GM18508 (cell line): ENCODE data around the gene NCOA5.
"Not testable (repeated sequence)": the region's sequence is repeated elsewhere in the genome, so short reads cannot be mapped to it uniquely, and the experiment has no call there.

Source experiments
- ATAC-seq: cut with Tn5 transposase; IDR thresholded peaks from one replicate; pipeline ENCODE4 v1.9.1; 2021; ENCODE audit warnings: moderate number of reproducible peaks; ENCODE audit not compliant: insufficient read depth, unreplicated experiment

NCOA5 gene

DNA sequence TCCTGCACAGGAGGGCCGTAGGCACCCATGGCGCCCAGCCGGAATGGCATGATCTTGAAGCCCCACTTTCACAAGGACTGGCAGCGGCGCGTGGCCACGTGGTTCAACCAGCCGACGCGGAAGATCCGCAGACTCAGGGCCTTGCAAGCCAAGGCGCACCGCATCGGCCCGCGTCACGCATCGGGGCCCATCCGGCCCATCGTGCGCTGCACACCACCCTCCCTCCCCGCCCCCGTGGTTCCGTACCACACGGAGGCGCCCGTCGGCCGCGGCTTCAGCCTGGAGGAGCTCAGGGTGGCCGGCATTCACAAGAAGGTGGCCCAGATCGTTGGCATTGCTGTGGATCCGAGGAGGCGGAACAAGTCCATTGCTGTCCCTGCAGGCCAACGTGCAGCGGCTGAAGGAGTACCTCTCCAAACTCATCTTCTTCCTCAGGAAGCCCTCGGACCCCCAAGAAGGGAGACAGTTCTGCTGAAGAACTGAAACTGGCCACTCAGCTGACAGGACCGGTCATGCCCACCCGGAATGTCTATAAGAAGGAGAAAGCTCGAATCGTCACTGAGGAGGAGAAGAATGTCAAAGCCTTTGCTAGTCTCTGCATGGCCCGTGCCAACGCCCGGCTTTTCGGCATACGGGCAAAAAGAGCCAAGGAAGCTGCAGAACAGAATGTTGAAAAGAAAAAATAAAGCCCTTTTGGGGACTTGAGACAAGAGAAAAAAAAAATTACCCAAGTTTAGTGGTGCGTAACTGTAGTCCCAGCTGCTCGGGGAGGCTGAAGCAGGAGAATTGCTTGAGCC, 9.9 kb upstream of the NCOA5 start:
- no peak for ATAC-seq

DNA sequence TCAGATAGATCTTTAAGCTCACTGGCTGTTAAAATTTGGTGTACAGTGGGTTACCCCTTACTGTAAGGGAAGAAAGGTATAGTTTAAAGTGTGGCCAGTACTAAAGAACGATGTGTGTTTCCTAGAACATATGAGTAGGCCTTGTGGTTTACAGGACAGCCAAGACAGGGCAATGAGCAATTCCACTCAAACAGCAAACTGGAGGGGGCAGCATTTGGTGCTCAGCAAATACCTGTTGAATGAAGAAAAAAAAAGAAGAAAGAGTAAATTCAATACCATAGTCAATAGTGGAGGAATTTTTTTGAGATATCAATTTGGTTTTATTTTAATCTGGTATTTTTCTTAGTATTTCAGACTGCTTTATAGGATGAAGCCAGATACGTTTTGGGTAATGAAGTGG, 3.8 kb upstream of the NCOA5 start:
- ATAC-seq = no peak

DNA sequence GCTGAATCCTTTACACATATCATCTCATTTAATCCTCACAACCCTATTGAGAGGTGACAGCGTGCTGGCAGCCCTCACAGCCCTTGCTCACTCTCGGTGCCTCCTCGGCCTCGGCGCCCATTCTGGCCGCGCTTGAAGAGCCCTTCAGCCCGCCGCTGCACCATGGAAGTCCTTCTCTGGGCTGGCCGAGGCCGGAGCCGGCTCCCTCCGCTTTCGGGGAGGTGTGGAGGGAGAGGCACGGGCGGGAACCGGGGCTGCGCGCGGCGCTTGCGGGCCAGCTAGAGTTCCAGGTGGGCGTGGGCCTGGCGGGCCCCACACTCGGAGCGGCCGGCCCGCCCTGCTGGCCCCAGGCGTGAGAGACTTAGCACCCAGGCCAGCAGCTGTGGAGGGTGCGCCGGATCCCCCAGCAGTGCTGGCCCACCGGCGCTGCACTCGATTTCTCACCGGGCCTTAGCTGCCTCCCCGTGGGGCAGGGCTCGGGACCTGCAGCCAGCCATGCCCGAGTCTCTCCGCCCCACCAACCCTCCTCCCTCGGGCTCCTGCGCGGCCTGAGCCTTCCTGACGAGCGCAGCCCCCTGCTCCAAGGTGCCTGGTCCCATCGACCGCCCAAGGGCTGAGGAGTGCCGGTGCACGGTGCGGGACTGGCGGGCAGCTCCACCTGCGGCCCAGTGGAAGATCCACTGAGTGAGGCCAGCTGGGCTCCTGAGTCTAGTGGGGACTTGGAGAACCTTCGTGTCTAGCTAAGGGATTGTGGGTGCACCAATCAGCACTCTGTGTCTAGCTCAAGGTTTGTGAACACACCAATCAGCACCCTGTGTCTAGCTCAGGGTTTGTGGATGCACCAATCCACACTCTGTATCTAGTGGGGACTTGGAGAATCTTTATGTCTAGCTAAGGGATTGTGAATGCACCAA, 2.1 kb upstream of the NCOA5 start:
- ATAC-seq = not testable (repeated sequence)

DNA sequence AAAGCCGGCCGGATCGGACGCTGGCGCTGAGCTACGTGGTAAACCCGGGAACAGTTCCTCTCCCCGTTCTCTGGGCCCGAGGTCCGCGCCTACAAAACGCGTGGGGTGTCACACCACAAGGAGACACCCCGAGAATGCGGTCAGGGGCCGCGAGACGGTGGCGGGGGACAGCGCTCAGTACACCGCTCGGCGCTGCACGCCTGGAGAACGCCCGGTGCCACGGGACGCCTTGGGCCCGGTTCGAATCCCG, 670 bp downstream of the NCOA5 start:
- no peak for ATAC-seq

DNA sequence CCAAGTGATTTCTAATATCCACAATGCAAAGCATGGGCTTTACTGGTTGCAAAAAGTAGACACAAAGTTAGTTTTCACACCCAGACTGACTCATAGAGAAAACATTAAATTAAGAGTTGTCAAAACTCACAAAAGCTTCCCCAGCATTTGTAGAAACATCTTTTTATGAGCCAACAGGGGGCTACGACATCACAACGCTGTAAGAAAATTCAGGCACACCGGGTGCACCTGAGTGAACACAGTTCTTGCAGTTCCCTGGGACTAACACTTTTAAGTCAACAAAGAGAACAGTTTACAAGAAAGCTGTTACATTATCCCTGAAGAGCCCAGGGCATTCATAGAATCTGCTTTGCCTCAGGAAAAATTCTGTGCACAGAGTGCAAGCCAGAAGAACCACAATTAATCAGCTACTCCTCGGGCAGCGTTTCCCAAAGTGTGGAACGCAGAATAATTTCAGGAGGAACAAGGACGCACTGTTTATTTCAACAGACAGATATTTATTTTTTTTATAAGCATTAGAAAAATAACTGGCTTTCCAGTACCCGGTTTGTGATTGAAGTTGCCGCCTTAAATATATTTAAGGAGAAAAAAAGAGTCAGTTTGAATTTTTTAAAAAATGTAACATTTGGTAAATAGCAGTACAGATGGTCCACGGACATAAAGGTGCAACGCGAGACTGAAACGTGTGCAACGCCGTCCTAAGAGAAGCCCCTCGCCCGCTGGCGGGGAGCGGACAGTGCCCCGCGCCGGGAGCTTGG, 1.2 kb downstream of the NCOA5 start:
- no peak for ATAC-seq

DNA sequence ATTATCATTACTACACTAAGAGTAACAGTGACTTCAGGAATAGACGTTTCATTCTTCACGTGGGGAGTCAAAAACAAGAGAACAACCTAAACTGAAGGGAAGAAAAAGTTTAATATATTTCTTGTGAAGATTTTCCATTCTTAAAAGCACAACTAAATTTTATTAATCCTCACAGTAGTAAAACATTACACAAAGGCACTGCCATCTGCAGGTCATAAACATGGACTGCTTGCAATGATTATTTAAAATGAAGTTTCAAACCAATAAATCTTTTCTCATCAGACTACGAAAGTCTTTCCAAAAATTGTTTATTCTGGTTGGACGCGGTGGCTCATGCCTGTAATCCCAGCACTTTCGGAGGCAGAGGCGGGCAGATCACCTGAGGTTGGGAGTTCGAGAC, 2.6 kb downstream of the NCOA5 start:
- ATAC-seq = no peak

DNA sequence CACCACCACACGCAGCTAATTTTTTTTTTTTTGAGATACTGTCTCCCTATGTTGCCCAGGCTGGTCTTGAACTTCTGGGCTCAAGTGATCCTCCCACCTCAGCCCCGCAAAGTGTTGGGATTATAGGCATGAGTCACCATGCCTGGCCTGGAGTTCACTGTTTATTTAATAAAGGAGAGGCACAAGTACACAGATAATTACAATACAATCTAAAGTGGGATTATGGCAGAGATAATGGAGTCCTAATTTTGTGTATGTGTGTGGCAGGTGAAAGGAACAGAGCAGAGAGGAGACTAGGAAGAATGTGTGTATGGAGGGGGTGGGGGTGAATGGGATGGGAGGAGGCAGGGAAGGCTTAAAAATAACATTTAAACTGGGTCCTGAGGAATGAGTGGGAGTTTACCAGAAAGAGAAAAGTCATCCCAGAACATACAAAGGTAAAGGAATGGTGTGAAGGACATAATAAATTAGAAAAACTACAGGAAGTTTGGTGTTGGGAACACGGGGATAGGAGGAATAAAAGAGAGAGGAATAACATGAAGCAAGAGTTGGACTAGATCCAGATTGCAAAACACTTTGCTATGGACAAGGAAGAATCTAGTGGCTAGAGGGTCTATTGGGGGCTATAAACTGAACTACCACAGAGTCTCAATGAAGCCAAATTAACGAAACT, 4.4 kb downstream of the NCOA5 start:
- ATAC-seq = no peak

DNA sequence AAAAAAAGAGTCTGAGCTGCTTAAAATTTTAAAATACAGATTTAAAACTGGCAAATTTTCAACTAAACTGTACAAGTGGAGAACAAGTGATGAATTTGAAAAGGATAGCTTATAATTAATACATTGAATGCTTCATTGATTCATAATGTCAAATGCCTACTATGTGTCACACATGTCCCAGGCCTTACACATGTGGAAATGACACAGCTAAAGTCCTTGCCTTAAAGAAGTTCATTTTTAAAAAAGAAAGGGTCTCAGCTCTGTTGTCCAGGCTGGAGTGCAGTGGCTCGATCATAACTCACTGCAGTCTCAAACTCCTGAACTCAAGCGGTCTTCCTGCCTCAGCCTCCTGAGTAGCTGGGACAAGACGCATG, 5.0 kb downstream of the NCOA5 start:
- ATAC-seq = no peak

DNA sequence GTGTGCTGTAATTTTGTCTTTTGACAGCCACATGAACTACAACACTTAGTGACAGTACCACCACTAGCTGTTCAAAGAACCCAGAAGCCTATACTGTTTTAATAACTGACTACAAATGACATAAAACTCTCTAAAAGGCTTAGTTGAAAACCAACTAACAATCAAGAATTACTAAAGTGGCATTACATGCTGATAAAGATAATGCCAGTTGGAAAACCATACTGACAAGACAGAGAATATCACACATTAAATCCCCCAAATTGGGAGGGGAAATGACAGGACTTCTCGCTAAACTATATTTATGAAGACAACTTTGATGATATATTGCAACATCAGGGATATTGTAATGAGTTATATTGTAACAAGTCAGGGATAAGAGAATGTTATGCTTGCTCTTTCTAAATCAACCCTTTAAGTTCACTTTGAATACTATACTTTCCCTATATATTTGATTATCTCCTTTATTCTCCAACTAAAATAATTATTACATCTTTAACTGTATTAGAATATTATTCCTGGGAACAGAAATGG, 6.2 kb downstream of the NCOA5 start:
- ATAC-seq = no peak

DNA sequence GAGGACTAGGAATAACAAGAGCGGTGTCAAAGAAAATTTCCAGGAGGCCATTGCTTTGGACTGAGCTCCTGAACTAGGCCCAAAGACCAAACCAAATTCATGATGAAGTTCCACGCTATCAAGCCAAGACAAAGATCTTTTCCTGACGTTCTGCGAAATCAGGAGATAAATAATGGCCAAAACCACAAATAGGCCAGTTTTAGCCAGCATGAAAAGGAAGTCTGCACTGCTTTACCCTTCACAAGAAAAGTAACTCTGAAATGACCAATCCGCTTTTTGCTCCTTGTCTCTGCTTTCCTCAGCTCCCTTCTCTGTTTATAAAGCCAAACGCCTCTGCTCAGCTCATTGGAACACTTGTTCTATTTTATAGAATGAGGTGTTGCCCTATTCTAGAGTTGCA, 6.7 kb downstream of the NCOA5 start:
- no peak for ATAC-seq

DNA sequence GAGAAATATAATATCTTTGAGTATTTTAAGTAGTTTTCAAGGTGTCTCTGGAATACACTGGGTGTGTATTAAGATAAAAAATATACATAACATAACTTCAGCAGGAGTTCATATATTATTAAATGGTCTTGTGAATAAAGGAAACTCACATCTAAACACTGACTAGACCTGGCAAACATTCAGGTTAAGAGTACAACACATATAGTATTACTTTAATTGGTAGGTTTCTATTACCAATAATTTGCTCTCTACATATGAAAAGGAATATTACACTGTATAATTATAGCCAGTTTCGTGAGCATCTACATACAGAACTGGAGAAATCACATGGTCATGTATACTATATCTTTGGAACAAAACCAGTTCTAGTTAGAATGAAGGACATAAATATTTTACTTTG, 8.7 kb downstream of the NCOA5 start:
- no peak for ATAC-seq

DNA sequence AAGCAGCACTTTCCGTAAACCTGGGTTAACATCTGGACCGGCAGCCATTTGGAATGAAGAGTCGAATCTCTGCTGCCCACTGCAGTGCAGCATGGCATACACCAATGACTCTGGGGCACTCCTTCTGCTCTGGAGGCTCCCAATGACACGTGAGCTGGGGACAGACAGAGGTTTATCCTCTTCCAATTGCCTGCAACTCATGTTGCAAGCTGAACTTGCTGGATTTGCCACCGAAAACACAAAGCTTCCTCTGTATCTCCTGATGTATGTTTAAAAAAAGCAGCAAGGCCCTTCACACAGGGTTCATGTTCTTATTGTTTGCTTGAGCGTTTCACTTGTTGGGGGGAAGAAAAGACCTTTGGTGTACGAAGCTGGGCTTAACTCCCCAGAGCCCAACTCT, 10.8 kb downstream of the NCOA5 start:
- no peak for ATAC-seq

DNA sequence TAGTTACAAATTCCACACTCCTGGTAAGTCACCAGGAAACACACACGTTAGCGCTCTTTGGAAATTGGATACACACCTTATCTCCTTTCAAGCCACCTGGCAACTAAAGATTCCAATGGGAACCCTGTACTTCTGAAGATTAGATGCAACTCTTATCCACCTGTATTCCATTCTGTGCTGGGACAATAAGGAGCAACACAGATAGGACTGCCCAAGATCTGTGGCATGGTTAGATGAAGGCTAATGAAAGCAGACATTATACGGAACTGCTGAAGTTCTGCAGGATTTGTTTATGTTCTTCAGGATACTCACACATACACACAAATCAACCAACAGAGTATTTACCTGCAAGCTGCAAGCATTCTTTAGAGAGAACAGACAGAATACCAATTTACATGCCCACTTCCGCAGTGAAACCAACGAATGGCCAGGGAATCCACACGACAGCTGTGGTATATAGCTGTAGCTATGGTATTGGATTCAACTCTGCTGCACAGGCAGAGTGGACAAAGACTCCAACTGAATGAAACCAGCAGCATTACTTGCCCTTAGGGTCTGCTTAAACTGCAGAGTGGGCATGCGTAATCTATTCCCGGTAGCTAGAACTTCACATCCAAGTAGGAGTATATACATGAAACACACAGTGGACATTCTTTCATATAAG, 12.0 kb downstream of the NCOA5 start:
- ATAC-seq = no peak

DNA sequence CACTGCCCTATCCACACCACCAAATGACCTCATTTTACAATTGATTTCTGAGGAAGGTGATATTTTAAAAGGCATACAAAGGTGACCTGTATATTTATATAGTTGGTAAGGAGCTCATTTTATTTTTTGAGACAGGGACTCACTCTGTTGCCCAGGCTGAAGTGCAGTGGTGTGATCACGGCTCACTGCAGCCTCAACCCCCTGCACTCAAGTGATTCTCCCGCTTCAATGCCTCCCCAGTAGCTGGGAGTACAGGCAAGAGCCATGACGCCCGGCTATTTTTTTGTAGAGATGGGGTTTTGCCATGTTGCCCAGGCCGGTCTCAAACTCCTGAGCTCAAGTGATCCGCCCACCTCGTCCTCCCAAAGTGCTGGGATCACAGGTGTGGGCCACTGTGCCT, 13.0 kb downstream of the NCOA5 start:
- ATAC-seq = no peak

DNA sequence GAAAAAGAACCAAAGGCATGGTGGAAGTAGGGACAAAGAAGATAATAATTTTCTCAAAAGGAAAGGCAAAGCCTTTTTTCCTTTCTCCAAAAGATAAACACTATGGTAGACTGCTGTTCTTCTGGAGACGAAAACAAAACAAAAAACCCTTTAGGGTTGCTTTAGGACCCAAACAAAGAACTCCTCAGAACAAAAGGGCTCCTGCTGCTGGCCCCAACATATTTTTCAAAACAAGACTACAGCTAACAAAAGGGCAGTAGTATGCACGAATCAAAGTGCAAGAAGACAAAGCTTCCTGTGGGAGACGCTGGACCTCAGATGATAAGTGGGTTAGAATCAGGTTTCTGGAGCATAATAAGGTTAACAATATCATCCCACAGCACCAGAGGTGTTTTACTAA, 15.8 kb downstream of the NCOA5 start:
- no peak for ATAC-seq

DNA sequence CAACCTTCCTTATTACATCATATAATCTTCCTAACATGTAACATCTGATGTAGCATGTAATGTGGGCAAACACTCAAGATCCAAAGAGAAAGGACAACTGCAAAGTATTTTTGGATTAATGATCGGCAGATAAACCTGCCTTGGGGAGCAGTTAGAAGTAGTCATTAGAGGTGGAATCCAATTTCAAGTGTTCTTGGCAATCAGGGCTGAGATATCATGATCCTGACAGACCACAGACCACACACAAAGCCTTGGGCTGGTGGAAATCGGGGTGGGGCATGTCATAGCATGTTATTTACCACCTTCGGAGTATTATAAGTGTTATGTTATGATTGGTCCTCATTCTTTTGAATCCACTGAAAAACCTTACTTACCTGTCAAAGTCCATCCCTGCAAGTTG, 16.3 kb downstream of the NCOA5 start:
- no peak for ATAC-seq

DNA sequence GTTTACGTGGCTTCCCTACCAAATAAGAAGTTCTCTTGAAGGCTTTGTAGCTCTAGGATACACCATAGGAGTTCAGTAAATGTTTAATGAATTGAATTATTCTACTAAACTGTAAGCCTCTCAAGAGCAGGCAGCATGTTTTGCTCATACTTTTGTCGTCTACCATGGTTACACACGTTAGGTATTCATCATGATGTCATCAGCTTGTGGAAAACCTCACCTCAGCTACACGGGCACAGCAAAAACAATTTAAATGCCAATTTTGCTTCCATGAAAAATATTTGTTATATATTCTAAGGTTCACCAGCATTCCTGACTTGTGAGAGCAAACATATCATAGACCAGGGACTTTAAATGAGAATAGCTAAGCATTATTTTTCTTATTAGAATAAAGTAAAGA, 16.7 kb downstream of the NCOA5 start:
- ATAC-seq = no peak

DNA sequence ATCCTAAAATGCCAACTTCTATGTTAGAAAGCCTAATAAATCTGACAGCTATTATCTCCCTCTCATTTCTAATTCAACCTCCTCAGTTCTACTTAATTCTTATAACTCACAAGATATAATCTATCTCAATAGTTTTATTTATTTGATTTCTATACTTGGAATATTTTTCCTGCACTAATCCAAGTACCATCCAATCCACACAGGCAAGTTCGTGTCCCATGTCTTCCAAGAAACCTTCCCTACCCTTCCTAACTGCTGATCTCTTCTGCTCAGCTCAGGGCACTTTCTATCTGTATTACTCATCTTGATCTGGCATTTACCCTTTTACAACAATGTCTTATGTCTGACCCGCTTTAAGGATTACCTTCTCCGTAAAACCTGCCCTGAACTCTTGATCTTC, 18.2 kb downstream of the NCOA5 start:
- ATAC-seq = no peak

DNA sequence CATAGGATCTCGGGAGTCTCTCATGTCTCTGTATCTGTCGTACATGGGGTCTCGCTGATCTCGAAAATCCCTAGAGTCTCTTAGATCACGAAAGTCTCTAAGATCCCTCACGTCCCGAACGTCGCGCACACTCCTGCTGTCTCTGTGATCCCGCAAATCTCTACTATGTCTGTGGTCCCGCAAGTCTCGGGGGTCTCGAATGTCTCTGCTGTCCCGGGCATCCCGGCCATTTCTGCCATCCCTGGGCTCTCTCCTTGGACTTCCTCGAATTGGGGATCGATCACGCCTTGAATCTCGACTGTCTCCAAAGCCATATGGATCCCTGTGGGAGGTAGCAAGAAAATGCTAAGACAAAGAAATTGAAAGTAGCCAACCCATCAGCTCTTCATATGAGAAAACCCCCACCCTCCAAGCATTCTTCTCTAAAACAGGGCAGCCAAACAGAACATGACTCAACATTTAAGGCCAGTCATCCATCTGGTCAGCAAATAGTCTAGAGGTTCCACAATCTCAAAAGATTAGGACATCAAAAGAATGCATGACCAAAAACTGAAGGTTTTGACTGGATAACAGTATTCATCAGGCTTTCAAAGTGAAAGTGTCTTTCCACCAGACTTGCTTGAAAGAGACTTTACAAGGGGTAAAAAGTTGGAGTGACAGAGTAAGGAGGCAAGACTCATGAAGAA, 19.4 kb downstream of the NCOA5 start:
- ATAC-seq = no peak
